SK-N-SH (cell line): ENCODE results near the gene RBM17.

Experiments
- ELF1 ChIP-seq: IDR thresholded peaks from 2 replicates; pipeline ENCODE4 v1.4.0; 2012
- NFIC ChIP-seq: IDR thresholded peaks from 2 replicates; pipeline ENCODE4 v1.4.0; 2012; ENCODE audit warnings: borderline replicate concordance
- POLR2AphosphoS5 ChIP-seq: IDR thresholded peaks from 2 replicates; pipeline ENCODE4 v1.6.1; 2012; ENCODE audit warnings: low read depth, low read length
- TF ChIP-seq, protein P1 (sequence below): fragments of 200-600 bp; sonication (generic); IDR thresholded peaks from 2 replicates; pipeline ENCODE4 v1.6.1; 2017; ENCODE audit warnings: antibody characterized with exemption, mild to moderate bottlenecking, moderate library complexity
- TF ChIP-seq, protein P2 (sequence below): IDR thresholded peaks from 2 replicates; pipeline ENCODE4 v1.6.1; 2012; ENCODE audit warnings: mild to moderate bottlenecking, low read depth, low read length, moderate library complexity

DNA sequence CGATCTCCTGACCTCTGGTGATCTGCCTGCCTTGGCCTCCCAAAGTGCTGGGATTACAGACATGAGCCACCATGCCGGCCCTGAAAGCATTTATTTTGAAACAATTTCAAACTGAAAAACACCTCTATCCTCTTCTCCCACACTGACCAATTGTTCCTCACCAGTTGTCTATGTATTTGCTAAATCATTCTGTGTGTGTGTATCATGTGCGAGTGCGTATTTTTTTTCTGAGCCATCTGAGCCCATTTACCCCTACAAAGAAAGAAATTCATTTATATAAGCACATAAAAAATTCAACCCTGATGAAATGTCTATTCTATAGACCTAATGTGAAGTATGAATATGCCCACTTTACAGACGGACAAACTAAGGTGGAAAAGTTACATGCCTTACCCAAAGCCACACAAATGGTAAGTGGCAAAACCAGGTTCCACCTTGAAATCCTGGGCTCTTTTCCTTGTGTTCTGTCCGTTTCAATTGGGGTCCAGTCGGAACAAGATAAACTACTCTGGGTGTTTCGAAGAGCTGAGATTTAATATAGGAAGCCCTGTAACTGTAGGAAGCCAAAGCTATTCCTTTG lies 46.8 kb downstream of the RBM17 start:
- TF ChIP-seq POLR2AphosphoS5 (no peak), ELF1 (no peak), NFIC (no peak)
- TF ChIP-seq, protein P1, sequence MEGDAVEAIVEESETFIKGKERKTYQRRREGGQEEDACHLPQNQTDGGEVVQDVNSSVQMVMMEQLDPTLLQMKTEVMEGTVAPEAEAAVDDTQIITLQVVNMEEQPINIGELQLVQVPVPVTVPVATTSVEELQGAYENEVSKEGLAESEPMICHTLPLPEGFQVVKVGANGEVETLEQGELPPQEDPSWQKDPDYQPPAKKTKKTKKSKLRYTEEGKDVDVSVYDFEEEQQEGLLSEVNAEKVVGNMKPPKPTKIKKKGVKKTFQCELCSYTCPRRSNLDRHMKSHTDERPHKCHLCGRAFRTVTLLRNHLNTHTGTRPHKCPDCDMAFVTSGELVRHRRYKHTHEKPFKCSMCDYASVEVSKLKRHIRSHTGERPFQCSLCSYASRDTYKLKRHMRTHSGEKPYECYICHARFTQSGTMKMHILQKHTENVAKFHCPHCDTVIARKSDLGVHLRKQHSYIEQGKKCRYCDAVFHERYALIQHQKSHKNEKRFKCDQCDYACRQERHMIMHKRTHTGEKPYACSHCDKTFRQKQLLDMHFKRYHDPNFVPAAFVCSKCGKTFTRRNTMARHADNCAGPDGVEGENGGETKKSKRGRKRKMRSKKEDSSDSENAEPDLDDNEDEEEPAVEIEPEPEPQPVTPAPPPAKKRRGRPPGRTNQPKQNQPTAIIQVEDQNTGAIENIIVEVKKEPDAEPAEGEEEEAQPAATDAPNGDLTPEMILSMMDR, result no peak
- TF ChIP-seq, protein P2, sequence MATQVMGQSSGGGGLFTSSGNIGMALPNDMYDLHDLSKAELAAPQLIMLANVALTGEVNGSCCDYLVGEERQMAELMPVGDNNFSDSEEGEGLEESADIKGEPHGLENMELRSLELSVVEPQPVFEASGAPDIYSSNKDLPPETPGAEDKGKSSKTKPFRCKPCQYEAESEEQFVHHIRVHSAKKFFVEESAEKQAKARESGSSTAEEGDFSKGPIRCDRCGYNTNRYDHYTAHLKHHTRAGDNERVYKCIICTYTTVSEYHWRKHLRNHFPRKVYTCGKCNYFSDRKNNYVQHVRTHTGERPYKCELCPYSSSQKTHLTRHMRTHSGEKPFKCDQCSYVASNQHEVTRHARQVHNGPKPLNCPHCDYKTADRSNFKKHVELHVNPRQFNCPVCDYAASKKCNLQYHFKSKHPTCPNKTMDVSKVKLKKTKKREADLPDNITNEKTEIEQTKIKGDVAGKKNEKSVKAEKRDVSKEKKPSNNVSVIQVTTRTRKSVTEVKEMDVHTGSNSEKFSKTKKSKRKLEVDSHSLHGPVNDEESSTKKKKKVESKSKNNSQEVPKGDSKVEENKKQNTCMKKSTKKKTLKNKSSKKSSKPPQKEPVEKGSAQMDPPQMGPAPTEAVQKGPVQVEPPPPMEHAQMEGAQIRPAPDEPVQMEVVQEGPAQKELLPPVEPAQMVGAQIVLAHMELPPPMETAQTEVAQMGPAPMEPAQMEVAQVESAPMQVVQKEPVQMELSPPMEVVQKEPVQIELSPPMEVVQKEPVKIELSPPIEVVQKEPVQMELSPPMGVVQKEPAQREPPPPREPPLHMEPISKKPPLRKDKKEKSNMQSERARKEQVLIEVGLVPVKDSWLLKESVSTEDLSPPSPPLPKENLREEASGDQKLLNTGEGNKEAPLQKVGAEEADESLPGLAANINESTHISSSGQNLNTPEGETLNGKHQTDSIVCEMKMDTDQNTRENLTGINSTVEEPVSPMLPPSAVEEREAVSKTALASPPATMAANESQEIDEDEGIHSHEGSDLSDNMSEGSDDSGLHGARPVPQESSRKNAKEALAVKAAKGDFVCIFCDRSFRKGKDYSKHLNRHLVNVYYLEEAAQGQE, result no peak
